ENCODE measurements around the gene TNS3.

GRCh38 chr7:47366211-47366610 is 215.7 kb downstream of the TNS3 start:
- TF ChIP-seq CTCF (IDR thresholded peaks at IDR 0.05; ENCODE audit: low read depth, low read length), result no peak
- TF ChIP-seq POLR2A (IDR thresholded peaks at IDR 0.05; ENCODE audit: extremely low read depth, insufficient read length), result no peak
- TF ChIP-seq MAX (IDR thresholded peaks at IDR 0.05; ENCODE audit: low read depth, low read length), result no peak
- TF ChIP-seq MYC (IDR thresholded peaks at IDR 0.05; ENCODE audit: low read depth, low read length), result no peak
